Vagina (tissue), 2 donors: ENCODE data around the gene POLR2A.

Experiments
- POLR2A ChIP-seq, 2 donors: fragments of 450-650 bp; IDR thresholded peaks; one replicate each; pipeline ENCODE4 v1.6.1; 2017; ENCODE audit warnings: antibody characterized with exemption in 2 of 2, mild to moderate bottlenecking in 2 of 2, moderate library complexity in 2 of 2
- TF ChIP-seq, protein P1 (sequence below), 3 experiments: fragments of 450-650 bp in 2 of 3; fragments of 200-600 bp in 1 of 3; sonication (generic) in 1 of 3; IDR thresholded peaks; one replicate each; pipeline ENCODE4 v1.5.1; 2017 to 2019; ENCODE audit warnings: antibody characterized with exemption in 3 of 3, mild to moderate bottlenecking in 2 of 3, moderate library complexity in 2 of 3

DNA sequence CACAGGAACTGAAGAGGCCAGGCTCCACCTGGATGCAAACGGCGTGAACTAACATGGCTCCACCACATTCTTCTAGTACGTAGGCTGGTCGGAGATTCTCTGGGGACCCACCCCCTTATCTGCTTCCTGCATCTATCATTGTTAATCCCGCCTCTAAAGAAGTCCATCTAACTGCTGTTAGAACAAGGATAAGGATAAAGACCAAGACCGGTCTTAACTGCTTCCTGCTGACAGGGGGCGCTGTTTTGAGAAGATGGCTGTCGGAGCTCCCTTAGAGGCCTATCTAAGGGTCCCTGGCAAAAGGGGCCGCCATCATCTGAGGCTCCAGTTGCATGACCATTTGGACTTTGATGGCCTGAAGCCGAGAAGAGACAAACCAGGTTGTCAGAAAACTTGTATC, 38.9 kb downstream of the POLR2A start:
- TF ChIP-seq, protein P1, sequence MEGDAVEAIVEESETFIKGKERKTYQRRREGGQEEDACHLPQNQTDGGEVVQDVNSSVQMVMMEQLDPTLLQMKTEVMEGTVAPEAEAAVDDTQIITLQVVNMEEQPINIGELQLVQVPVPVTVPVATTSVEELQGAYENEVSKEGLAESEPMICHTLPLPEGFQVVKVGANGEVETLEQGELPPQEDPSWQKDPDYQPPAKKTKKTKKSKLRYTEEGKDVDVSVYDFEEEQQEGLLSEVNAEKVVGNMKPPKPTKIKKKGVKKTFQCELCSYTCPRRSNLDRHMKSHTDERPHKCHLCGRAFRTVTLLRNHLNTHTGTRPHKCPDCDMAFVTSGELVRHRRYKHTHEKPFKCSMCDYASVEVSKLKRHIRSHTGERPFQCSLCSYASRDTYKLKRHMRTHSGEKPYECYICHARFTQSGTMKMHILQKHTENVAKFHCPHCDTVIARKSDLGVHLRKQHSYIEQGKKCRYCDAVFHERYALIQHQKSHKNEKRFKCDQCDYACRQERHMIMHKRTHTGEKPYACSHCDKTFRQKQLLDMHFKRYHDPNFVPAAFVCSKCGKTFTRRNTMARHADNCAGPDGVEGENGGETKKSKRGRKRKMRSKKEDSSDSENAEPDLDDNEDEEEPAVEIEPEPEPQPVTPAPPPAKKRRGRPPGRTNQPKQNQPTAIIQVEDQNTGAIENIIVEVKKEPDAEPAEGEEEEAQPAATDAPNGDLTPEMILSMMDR (IDR thresholded peaks at IDR 0.05) = no peak
- TF ChIP-seq POLR2A (IDR thresholded peaks at IDR 0.05) = no peak
